ENCODE results near the gene TFAP2D.

- no peak for TF ChIP-seq CTCF (conservative IDR thresholded peaks at IDR 0.05)
- no peak for TF ChIP-seq ZFX (IDR thresholded peaks at IDR 0.05)
These were observed 7.3 kb downstream of the TFAP2D start for GRCh38 chr6:50720623-50721022.

All from C4-2B (cell line).